T-helper 1 cell treated with Interleukin-12 subunit alpha and Interleukin-12 subunit beta and Interleukin-4 antibody, amounts not matched to agents 30 ng/mL and 1 ng/mL, for 36 hours (primary cell): ENCODE measurements around the gene ATAD1. TPM values are rescaled to one million over a fixed set of nuclear protein-coding genes. Genes with fewer than 3 reads are reported as not detected.
"Not testable (repeated sequence)": the region's sequence is repeated elsewhere in the genome, so short reads cannot be mapped to it uniquely, and the experiment has no call there.

Experiments used
- intact Hi-C: fragments of 100-400 bp; cut with micrococcal nuclease; formaldehyde crosslinking; loops from one replicate; pipeline ENCODE4 v1.15.1; 2024
- total RNA-seq: library from RNA; stranded (reverse); gene quantifications from 2 replicates; pipeline ENCODE4 v1.2.3, GENCODE V29; 2022

Gene ATAD1
- total RNA-seq, 1 donor from 2014 or later, result 49.3 TPM

GRCh38 chr10:87849001-87849400, 31.0 kb upstream of the ATAD1 start:
- intact Hi-C loops, result no loop called here

- intact Hi-C loops, result no loop called here
These were observed 29.5 kb upstream of the ATAD1 start for GRCh38 chr10:87847550-87847949.

GRCh38 chr10:87846711-87847110, 28.7 kb upstream of the ATAD1 start:
- intact Hi-C loops, result not testable (repeated sequence)

- intact Hi-C loops, result no loop called here
These were observed 28.0 kb upstream of the ATAD1 start for GRCh38 chr10:87846023-87846422.

- intact Hi-C loops, result loop anchor here (2.0 kb wide), 1 partner anchor 15 kb away; no protein-coding TSS in a partner anchor
These were observed 27.6 kb upstream of the ATAD1 start for GRCh38 chr10:87845624-87845998.

- intact Hi-C loops, result loop anchor here (2.0 kb wide), 1 partner anchor 16 kb away; no protein-coding TSS in a partner anchor
These were observed 27.0 kb upstream of the ATAD1 start for GRCh38 chr10:87844837-87845623.

- intact Hi-C loops, result loop anchor here (1.0 to 2.0 kb wide), 2 partner anchors 17 to 25 kb away; partner anchors contain the start of gene ATAD1
These were observed 25.7 kb upstream of the ATAD1 start for GRCh38 chr10:87843714-87844113.

GRCh38 chr10:87842776-87843497, 24.9 kb upstream of the ATAD1 start:
- intact Hi-C loops, result loop anchor here (1.0 kb wide), 1 partner anchor 25 kb away; the partner anchor contains the start of gene ATAD1

- intact Hi-C loops, result no loop called here
These were observed 24.2 kb upstream of the ATAD1 start for GRCh38 chr10:87842220-87842641.

GRCh38 chr10:87841186-87841585, 23.2 kb upstream of the ATAD1 start:
- intact Hi-C loops, result no loop called here

GRCh38 chr10:87838650-87839049, 20.6 kb upstream of the ATAD1 start:
- intact Hi-C loops, result no loop called here

GRCh38 chr10:87837445-87837844, 19.4 kb upstream of the ATAD1 start:
- intact Hi-C loops, result no loop called here

GRCh38 chr10:87836098-87836497, 18.1 kb upstream of the ATAD1 start:
- intact Hi-C loops, result no loop called here

GRCh38 chr10:87829986-87830729, 12.1 kb upstream of the ATAD1 start:
- intact Hi-C loops, result no loop called here

- intact Hi-C loops, result not testable (repeated sequence)
These were observed 11.0 kb upstream of the ATAD1 start for GRCh38 chr10:87829051-87829450.

- intact Hi-C loops, result no loop called here
These were observed 9.7 kb upstream of the ATAD1 start for GRCh38 chr10:87827681-87828080.

GRCh38 chr10:87826653-87827052, 8.6 kb upstream of the ATAD1 start:
- intact Hi-C loops, result no loop called here

- intact Hi-C loops, result loop anchor here (2.0 to 10.0 kb wide), 9 partner anchors 47 to 1883 kb away; partner anchors contain the start of genes BMPR1A, FAS, IFIT5 and KIF20B
These were observed 1.2 kb upstream of the ATAD1 start for GRCh38 chr10:87819289-87819585.

- intact Hi-C loops, result loop anchor here (1.0 to 10.0 kb wide), 15 partner anchors 25 to 1884 kb away; partner anchors contain the start of genes BMPR1A, FAS, IFIT5 and KIF20B
These were observed 671 bp upstream of the ATAD1 start for GRCh38 chr10:87818505-87819288.

GRCh38 chr10:87816898-87817608, 973 bp downstream of the ATAD1 start:
- intact Hi-C loops, result loop anchor here (5.0 to 10.0 kb wide), 8 partner anchors 45 to 1885 kb away; partner anchors contain the start of genes BMPR1A, FAS, IFIT5 and KIF20B
